A549 (cell line): ENCODE results near the gene GSE1. TPM values are rescaled to one million over a fixed set of nuclear protein-coding genes. Genes with fewer than 3 reads are reported as not detected.

Source experiments
- ATAC-seq, 2 experiments: fragments of 200-7000 bp in 1 of 2; fragments of >200 bp in 1 of 2; cut with Nextera tagmentation in 1 of 2; cut with Tn5 transposase in 1 of 2; 3 replicates each; pipeline versions ENCODE4 v1.8.0 to v1.9.1; 2018 to 2020; ENCODE audit warnings: mild to moderate bottlenecking in 1 of 2, moderate library complexity in 1 of 2
- CTCF ChIA-PET: fragments of 300-600 bp; sonication (Branson Sonifier 250); formaldehyde crosslinking; extraction: SDS; loops from one replicate; lab custom pipeline; 2021; ENCODE audit warnings: antibody characterized with exemption, inconsistent platforms; lab: Yijun Ruan, JAX
- POLR2A ChIA-PET: fragments of 350-600 bp; formaldehyde crosslinking; extraction: SDS; loops from one replicate; lab custom pipeline; 2021; ENCODE audit warnings: antibody characterized with exemption, inconsistent platforms; lab: Yijun Ruan, JAX
- DNase-seq, 2 experiments: peaks; one replicate each; pipeline versions ENCODE4 v3.0.0 to v3.0.0-alpha.2; 2011 to 2016; ENCODE audit warnings: low read depth in 1 of 2, low spot score in 1 of 2
- FAIRE-seq: peaks from 2 replicates; lab custom pipeline; 2011; peaks lifted over from hg19 to GRCh38; lab: Jason Lieb, UNC
- H3K27ac ChIP-seq, 2 experiments: fragments of >200 bp; sonication (Bioruptor Twin); formaldehyde crosslinking; 3 replicates each; pipeline ENCODE4 v1.5.1; 2016 to 2017
- H3K4me1 ChIP-seq: fragments of >200 bp; sonication (Bioruptor Twin); formaldehyde crosslinking; 3 replicates; pipeline ENCODE4 v1.6.1; 2016
- H3K4me2 ChIP-seq: fragments of >200 bp; sonication (Bioruptor Twin); formaldehyde crosslinking; 3 replicates; pipeline ENCODE4 v1.6.1; 2016
- H3K4me3 ChIP-seq: fragments of >200 bp; sonication (Bioruptor Twin); formaldehyde crosslinking; 3 replicates; pipeline ENCODE4 v1.5.1; 2016
- H3K9me3 ChIP-seq: fragments of >200 bp; sonication (Bioruptor Twin); formaldehyde crosslinking; 3 replicates; pipeline ENCODE4 v1.6.1; 2016
- CBX2 ChIP-seq: fragments of 200-600 bp; sonication (generic); IDR thresholded peaks from 2 replicates; pipeline ENCODE4 v1.6.1; 2016; ENCODE audit warnings: low read depth, mild to moderate bottlenecking, borderline replicate concordance
- CBX8 ChIP-seq: fragments of 200-600 bp; sonication (generic); IDR thresholded peaks from 2 replicates; pipeline ENCODE4 v1.6.1; 2016
- CEBPB ChIP-seq, 2 experiments: fragments of >200 bp in 1 of 2; sonication (Bioruptor Twin) in 1 of 2; formaldehyde crosslinking in 1 of 2; IDR thresholded peaks; 2 replicates each; pipeline ENCODE4 v1.6.1; 2012 to 2016
- CHD2 ChIP-seq: fragments of 150-350 bp; IDR thresholded peaks from 2 replicates; pipeline ENCODE4 v1.6.1; 2014; ENCODE audit warnings: low read length; ENCODE audit not compliant: partially characterized antibody
- EHF ChIP-seq: fragments of 250-450 bp; sonication (Bioruptor Pico); IDR thresholded peaks from 2 replicates; pipeline ENCODE4 v1.5.0; 2020; ENCODE audit warnings: mild to moderate bottlenecking
- FOSB ChIP-seq: fragments of 250-450 bp; sonication (Bioruptor Pico); IDR thresholded peaks from 2 replicates; pipeline ENCODE4 v1.5.0; 2020; ENCODE audit warnings: mild to moderate bottlenecking, moderate library complexity
- GATA3 ChIP-seq: IDR thresholded peaks from 2 replicates; pipeline ENCODE4 v1.6.1; 2012; ENCODE audit warnings: borderline replicate concordance
- HEYL ChIP-seq: fragments of 250-450 bp; sonication (Bioruptor Pico); IDR thresholded peaks from 2 replicates; pipeline ENCODE4 v1.8.0; 2021; ENCODE audit warnings: mild to moderate bottlenecking, moderate library complexity
- HOXB5 ChIP-seq: fragments of 250-450 bp; sonication (Bioruptor Pico); IDR thresholded peaks from 2 replicates; pipeline ENCODE4 v1.5.0; 2020; ENCODE audit warnings: mild to moderate bottlenecking, moderate library complexity
- JUNB ChIP-seq: fragments of >200 bp; sonication (Bioruptor Twin); formaldehyde crosslinking; IDR thresholded peaks from 2 replicates; pipeline ENCODE4 v1.6.1; 2016
- KDM1A ChIP-seq: fragments of 200-600 bp; sonication (generic); IDR thresholded peaks from 2 replicates; pipeline ENCODE4 v1.6.1; 2016; ENCODE audit warnings: low read depth, mild to moderate bottlenecking
- KDM5A ChIP-seq: fragments of 200-600 bp; sonication (generic); IDR thresholded peaks from 2 replicates; pipeline ENCODE4 v1.6.1; 2016; ENCODE audit warnings: antibody characterized with exemption, mild to moderate bottlenecking
- MAZ ChIP-seq: fragments of 150-350 bp; IDR thresholded peaks from 2 replicates; pipeline ENCODE4 v1.6.1; 2014; ENCODE audit warnings: antibody characterized with exemption, low read depth, low read length, borderline replicate concordance
- MYC ChIP-seq: IDR thresholded peaks from 2 replicates; pipeline ENCODE4 v1.6.1; 2012; ENCODE audit warnings: mild to moderate bottlenecking, inconsistent platforms, low read length, improper control_type of control experiment, borderline replicate concordance
- NPAS2 ChIP-seq: fragments of 250-450 bp; sonication (Bioruptor Pico); IDR thresholded peaks from 2 replicates; pipeline ENCODE4 v1.8.0; 2022; ENCODE audit warnings: mild to moderate bottlenecking, moderate library complexity, borderline replicate concordance
- NR3C1 ChIP-seq: fragments of >200 bp; sonication (Bioruptor Twin); formaldehyde crosslinking; IDR thresholded peaks from 3 replicates; pipeline ENCODE4 v1.6.1; 2017
- PHF8 ChIP-seq: fragments of 200-600 bp; sonication (generic); IDR thresholded peaks from 2 replicates; pipeline ENCODE4 v1.6.1; 2016; ENCODE audit warnings: low read depth, mild to moderate bottlenecking, antibody characterized with exemption, moderate library complexity, borderline replicate concordance
- RAD21 ChIP-seq, 2 experiments: fragments of >200 bp in 1 of 2; sonication (Bioruptor Twin) in 1 of 2; formaldehyde crosslinking in 1 of 2; IDR thresholded peaks in 1 of 2; conservative IDR thresholded peaks in 1 of 2; 2 replicates in 1 of 2; 3 replicates in 1 of 2; pipeline ENCODE4 v1.6.1; 2012 to 2018; ENCODE audit warnings: inconsistent platforms in 1 of 2
- RNF2 ChIP-seq: fragments of 200-600 bp; sonication (generic); IDR thresholded peaks from 2 replicates; pipeline ENCODE4 v1.6.1; 2016; ENCODE audit warnings: low read depth, mild to moderate bottlenecking, antibody characterized with exemption, moderate library complexity, borderline replicate concordance
- TFCP2L1 ChIP-seq: fragments of 250-450 bp; sonication (Bioruptor Pico); IDR thresholded peaks from 2 replicates; pipeline ENCODE4 v1.5.0; 2021; ENCODE audit warnings: mild to moderate bottlenecking
- TP53 ChIP-seq: fragments of 250-450 bp; sonication (Bioruptor Pico); IDR thresholded peaks from 2 replicates; pipeline ENCODE4 v1.5.0; 2021; ENCODE audit warnings: mild to moderate bottlenecking, moderate library complexity
- ZNF302 ChIP-seq: fragments of 250-450 bp; sonication (Bioruptor Pico); IDR thresholded peaks from 2 replicates; pipeline ENCODE4 v1.9.0; 2021; ENCODE audit warnings: inconsistent platforms, mild to moderate bottlenecking, moderate library complexity
- WGBS: methylation state at CpG from one replicate; pipeline ENCODE4 v1.1.6; 2017; ENCODE audit errors: missing lambda C conversion rate; 5-methylcytosine and 5-hydroxymethylcytosine counted together
- polyA plus RNA-seq, 4 experiments: library from polyadenylated mRNA; depleted of rRNA in 3 of 4; stranded (reverse); fragments of >200 nt; fragmentation: RNase III in 1 of 4; extraction: RNeasy Plus Mini Kit Qiagen cat#74134 plus additional on column Dnase treatment in 1 of 4; gene quantifications; 2 replicates in 3 of 4; 3 replicates in 1 of 4; pipeline ENCODE4 v1.2.3, GENCODE V29; 2011 to 2017
- TF ChIP-seq, protein P1 (sequence below): fragments of >200 bp; sonication (Bioruptor Twin); formaldehyde crosslinking; IDR thresholded peaks from 3 replicates; pipeline ENCODE4 v1.5.1; 2016
- TF ChIP-seq, protein P2 (sequence below): fragments of 450-650 bp; IDR thresholded peaks from 2 replicates; pipeline ENCODE4 v1.6.1; 2014; ENCODE audit warnings: antibody characterized with exemption
- TF ChIP-seq, protein P3 (sequence below): fragments of >200 bp; sonication (Bioruptor Twin); formaldehyde crosslinking; IDR thresholded peaks from 3 replicates; pipeline ENCODE4 v1.6.1; 2016

The GSE1 gene
- polyA plus RNA-seq, 2 of the 4 experiments (the other 2 are of a cell fraction), result 20.7 to 24.3 TPM

DNA sequence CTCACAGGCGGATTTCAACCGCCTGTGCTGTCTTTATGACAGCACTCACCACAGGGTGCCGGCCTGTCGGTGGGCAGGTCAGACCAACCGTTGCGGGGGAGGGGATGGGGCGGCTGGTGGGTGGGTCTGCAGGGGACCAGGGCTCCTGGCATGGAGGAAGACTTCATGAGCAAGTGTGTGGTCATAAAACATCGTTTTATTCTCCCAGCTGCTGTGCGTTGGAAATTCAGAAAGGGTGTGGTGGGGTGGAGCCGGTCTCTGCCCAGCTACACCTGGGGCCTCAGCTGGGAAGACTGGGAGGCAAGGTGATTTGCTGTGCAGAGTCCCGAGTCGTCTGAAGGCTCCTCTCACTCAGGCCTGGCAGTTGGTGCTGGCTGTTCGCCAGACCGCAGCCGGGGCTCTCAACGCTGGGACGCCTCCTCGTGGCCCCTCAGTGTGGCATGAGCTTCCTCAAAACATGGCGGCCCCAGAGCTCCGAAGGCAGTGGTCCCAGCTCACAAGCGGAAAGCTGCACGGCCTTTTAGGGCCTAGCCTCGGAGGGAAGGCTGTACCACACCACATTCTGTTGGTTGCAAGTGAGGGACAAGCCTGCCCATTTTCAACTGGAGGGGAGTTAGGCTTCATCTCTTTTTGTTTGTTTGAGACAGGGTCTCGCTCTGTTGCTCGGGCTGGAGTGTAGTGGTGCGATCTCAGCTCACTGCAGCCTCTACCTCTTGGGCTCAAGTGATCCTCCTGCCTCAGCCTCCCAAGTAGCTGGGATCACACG lies 45.8 kb upstream of the GSE1 start (continued):
- TF ChIP-seq MYC (no peak), NPAS2 (CRISPR knock-in tag) (no peak), FOSB (CRISPR knock-in tag) (no peak), EHF (CRISPR knock-in tag) (no peak)
- TF ChIP-seq, protein P1, sequence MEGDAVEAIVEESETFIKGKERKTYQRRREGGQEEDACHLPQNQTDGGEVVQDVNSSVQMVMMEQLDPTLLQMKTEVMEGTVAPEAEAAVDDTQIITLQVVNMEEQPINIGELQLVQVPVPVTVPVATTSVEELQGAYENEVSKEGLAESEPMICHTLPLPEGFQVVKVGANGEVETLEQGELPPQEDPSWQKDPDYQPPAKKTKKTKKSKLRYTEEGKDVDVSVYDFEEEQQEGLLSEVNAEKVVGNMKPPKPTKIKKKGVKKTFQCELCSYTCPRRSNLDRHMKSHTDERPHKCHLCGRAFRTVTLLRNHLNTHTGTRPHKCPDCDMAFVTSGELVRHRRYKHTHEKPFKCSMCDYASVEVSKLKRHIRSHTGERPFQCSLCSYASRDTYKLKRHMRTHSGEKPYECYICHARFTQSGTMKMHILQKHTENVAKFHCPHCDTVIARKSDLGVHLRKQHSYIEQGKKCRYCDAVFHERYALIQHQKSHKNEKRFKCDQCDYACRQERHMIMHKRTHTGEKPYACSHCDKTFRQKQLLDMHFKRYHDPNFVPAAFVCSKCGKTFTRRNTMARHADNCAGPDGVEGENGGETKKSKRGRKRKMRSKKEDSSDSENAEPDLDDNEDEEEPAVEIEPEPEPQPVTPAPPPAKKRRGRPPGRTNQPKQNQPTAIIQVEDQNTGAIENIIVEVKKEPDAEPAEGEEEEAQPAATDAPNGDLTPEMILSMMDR, result no peak

GRCh38 chr16:85567935-85568334 lies 45.2 kb upstream of the GSE1 start:
- ATAC-seq, result no peak
- Histone ChIP-seq H3K4me2 (no peak overlapping the region), H3K27ac (no peak overlapping the region), H3K4me3 (no peak overlapping the region), H3K9me3 (no peaks in the 10 kb centered on the region), H3K4me1 (peaks cover 9% of the 10 kb centered on the region)
- WGBS, result 91% methylated on average over 4 of the region's 4 CpGs
- ChIA-PET POLR2A (no interaction called here), CTCF (interaction anchor here (0.8 to 7.1 kb wide), 13 partner anchors 10 to 322 kb away, joined by 3 to 55 read pairs (median 5); no protein-coding TSS in a partner anchor)
- TF ChIP-seq PHF8 (no peak), RNF2 (no peak), NR3C1 (no peak), MYC (no peak), RAD21 (conservative IDR thresholded peaks at IDR 0.05 in 1 of 2, IDR thresholded peaks at IDR 0.05 in 1 of 2) (no peak), GATA3 (no peak), HOXB5 (CRISPR knock-in tag) (no peak), CEBPB (IDR thresholded peaks at IDR 0.05) (no peak), HEYL (CRISPR knock-in tag) (no peak), CBX8 (no peak), MAZ (no peak), ZNF302 (CRISPR knock-in tag) (no peak), KDM5A (no peak), KDM1A (no peak), CHD2 (no peak), TP53 (CRISPR knock-in tag) (no peak), JUNB (no peak)
- TF ChIP-seq, protein P2, sequence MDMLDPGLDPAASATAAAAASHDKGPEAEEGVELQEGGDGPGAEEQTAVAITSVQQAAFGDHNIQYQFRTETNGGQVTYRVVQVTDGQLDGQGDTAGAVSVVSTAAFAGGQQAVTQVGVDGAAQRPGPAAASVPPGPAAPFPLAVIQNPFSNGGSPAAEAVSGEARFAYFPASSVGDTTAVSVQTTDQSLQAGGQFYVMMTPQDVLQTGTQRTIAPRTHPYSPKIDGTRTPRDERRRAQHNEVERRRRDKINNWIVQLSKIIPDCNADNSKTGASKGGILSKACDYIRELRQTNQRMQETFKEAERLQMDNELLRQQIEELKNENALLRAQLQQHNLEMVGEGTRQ, result no peak
- FAIRE-seq, result no peak
- DNase-seq, result no peak

GRCh38 chr16:85568519-85568918 lies 44.6 kb upstream of the GSE1 start:
- H3K27ac ChIP-seq, result no peak overlapping the region

More at GRCh38 chr16:85568519-85568918, 44.6 kb upstream of the GSE1 start:
- FAIRE-seq, result no peak
- Histone ChIP-seq H3K4me2 (no peak overlapping the region), H3K4me3 (no peak overlapping the region), H3K9me3 (no peaks in the 10 kb centered on the region), H3K4me1 (peaks cover 4% of the 10 kb centered on the region)
- WGBS, result 90% methylated on average over 8 of the region's 8 CpGs
- ChIA-PET POLR2A (no interaction called here), CTCF (interaction anchor here (0.8 to 7.1 kb wide), 14 partner anchors 11 to 323 kb away, joined by 3 to 55 read pairs (median 4); no protein-coding TSS in a partner anchor)
- TF ChIP-seq HEYL (CRISPR knock-in tag), result no peak
- TF ChIP-seq NR3C1, result no peak
- TF ChIP-seq TFCP2L1, result no peak
- TF ChIP-seq CBX2, result no peak
- no peak for TF ChIP-seq CHD2
- no peak for TF ChIP-seq FOSB (CRISPR knock-in tag)
- TF ChIP-seq, protein P3, sequence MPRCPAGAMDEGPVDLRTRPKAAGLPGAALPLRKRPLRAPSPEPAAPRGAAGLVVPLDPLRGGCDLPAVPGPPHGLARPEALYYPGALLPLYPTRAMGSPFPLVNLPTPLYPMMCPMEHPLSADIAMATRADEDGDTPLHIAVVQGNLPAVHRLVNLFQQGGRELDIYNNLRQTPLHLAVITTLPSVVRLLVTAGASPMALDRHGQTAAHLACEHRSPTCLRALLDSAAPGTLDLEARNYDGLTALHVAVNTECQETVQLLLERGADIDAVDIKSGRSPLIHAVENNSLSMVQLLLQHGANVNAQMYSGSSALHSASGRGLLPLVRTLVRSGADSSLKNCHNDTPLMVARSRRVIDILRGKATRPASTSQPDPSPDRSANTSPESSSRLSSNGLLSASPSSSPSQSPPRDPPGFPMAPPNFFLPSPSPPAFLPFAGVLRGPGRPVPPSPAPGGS, result no peak
- no peak for TF ChIP-seq RNF2
- no peak for DNase-seq
- no peak for ATAC-seq
